Inflammatory macrophage treated with lipopolysaccharide for 4 hours (primary cell): ENCODE measurements around the gene AP4M1.
A peak's percentile ranks its signal among the peaks of the same experiment; 100 is the strongest.

Source experiments
- DNase-seq: peaks from one replicate; pipeline ENCODE4 v3.0.0-alpha.2; 2020

Gene AP4M1

GRCh38 chr7:100132697-100133151, 31.3 kb downstream of the AP4M1 start:
- peak; percentile 64 for DNase-seq

GRCh38 chr7:100137851-100138760, 36.7 kb downstream of the AP4M1 start:
- DNase-seq = no peak

- DNase-seq = peak; percentile 54
Observed at GRCh38 chr7:100141555-100141949, 40.1 kb downstream of the AP4M1 start.

- no peak for DNase-seq
Observed at GRCh38 chr7:100142461-100142860, 41.0 kb downstream of the AP4M1 start.

GRCh38 chr7:100146350-100146749, 44.9 kb downstream of the AP4M1 start:
- DNase-seq = peak; percentile 31

- no peak for DNase-seq
Observed at GRCh38 chr7:100147278-100147677, 45.8 kb downstream of the AP4M1 start.

GRCh38 chr7:100148225-100148558, 46.7 kb downstream of the AP4M1 start:
- DNase-seq = no peak

- DNase-seq = peak; percentile 99
Observed at GRCh38 chr7:100148559-100149328, 47.3 kb downstream of the AP4M1 start, which contains the start of gene LAMTOR4. TSS of gene LAMTOR4 (plus strand) at chr7:100148918. CDS start at chr7:100148973, 55 bp downstream.

- DNase-seq = peak; percentile 78
Observed at GRCh38 chr7:100152404-100152803, 51.0 kb downstream of the AP4M1 start.

- no peak for DNase-seq
Observed at GRCh38 chr7:100152937-100153666, 51.7 kb downstream of the AP4M1 start.

- DNase-seq = no peak
Observed at GRCh38 chr7:100153708-100154535, 52.5 kb downstream of the AP4M1 start.

- no peak for DNase-seq
Observed at GRCh38 chr7:100154651-100155491, 53.4 kb downstream of the AP4M1 start.

- DNase-seq = no peak
Observed at GRCh38 chr7:100155553-100156317, 54.3 kb downstream of the AP4M1 start.

- DNase-seq = peak; percentile 39
Observed at GRCh38 chr7:100156331-100157068, 55.1 kb downstream of the AP4M1 start.

GRCh38 chr7:100157069-100157333, 55.6 kb downstream of the AP4M1 start:
- no peak for DNase-seq

GRCh38 chr7:100157334-100158228, 56.1 kb downstream of the AP4M1 start:
- DNase-seq = peak; percentile 73
